HG03457 (cell line): ENCODE measurements around the gene FAM47A.

ENCODE experiments used
- ATAC-seq: cut with Tn5 transposase; IDR thresholded peaks from one replicate; pipeline ENCODE4 v1.9.1; 2021; ENCODE audit warnings: moderate number of reproducible peaks; ENCODE audit not compliant: unreplicated experiment

The FAM47A gene

GRCh38 chrX:34132028-34132427, at the start of gene FAM47A:
TSS of gene FAM47A (minus strand) at chrX:34132314. CDS start at chrX:34132278, 36 bp downstream.
- ATAC-seq: no peak

GRCh38 chrX:34147345-34147744, 15.2 kb upstream of the FAM47A start:
- ATAC-seq: no peak

- ATAC-seq: no peak
Observed at GRCh38 chrX:34146906-34147305, 14.8 kb upstream of the FAM47A start.

GRCh38 chrX:34144246-34144645, 12.1 kb upstream of the FAM47A start:
- no peak for ATAC-seq

- ATAC-seq: no peak
Observed at GRCh38 chrX:34140816-34141215, 8.7 kb upstream of the FAM47A start.

- ATAC-seq: no peak
Observed at GRCh38 chrX:34130980-34131744, 952 bp downstream of the FAM47A start.

- ATAC-seq: no peak
Observed at GRCh38 chrX:34130501-34130900, 1.6 kb downstream of the FAM47A start.

- ATAC-seq: no peak
Observed at GRCh38 chrX:34126011-34126410, 6.1 kb downstream of the FAM47A start.

GRCh38 chrX:34119122-34119521, 13.0 kb downstream of the FAM47A start:
- no peak for ATAC-seq

- no peak for ATAC-seq
Observed at GRCh38 chrX:34112459-34112858, 19.7 kb downstream of the FAM47A start.
